HepG2 (cell line): ENCODE data around the gene MBLAC1. TPM values are rescaled to one million over a fixed set of nuclear protein-coding genes. Genes with fewer than 3 reads are reported as not detected.

Experiments
- ARNTL ChIP-seq: sonication (generic); formaldehyde crosslinking; IDR thresholded peaks from 2 replicates; pipeline ENCODE4 v1.4.0; 2020; ENCODE audit warnings: mild to moderate bottlenecking, missing genetic modification reagents
- ATF7 ChIP-seq, 2 experiments: fragments of 450-650 bp in 1 of 2; sonication (generic) in 1 of 2; formaldehyde crosslinking in 1 of 2; IDR thresholded peaks; 2 replicates each; pipeline versions ENCODE4 v1.4.0 to v1.6.1; 2016 to 2020; ENCODE audit warnings: antibody characterized with exemption in 1 of 2, mild to moderate bottlenecking in 1 of 2, missing genetic modification reagents in 1 of 2
- CAMTA2 ChIP-seq: sonication (generic); formaldehyde crosslinking; IDR thresholded peaks from 2 replicates; pipeline ENCODE4 v1.4.0; 2020; ENCODE audit warnings: mild to moderate bottlenecking, missing genetic modification reagents, borderline replicate concordance
- CCAR2 ChIP-seq: fragments of 200-400 bp; formaldehyde crosslinking; optimal IDR thresholded peaks from 2 replicates; pipeline ENCODE3; 2018; ENCODE audit warnings: low read depth, mild to moderate bottlenecking, low read length, moderate library complexity
- HMG20B ChIP-seq: conservative IDR thresholded peaks from 2 replicates; pipeline ENCODE4 v1.6.1; 2016; ENCODE audit warnings: missing genetic modification reagents, missing compliant biosample characterization
- ISL2 ChIP-seq: sonication (generic); formaldehyde crosslinking; IDR thresholded peaks from 2 replicates; pipeline ENCODE4 v1.5.0; 2020; ENCODE audit warnings: missing genetic modification reagents
- MZF1 ChIP-seq: sonication (generic); formaldehyde crosslinking; IDR thresholded peaks from 2 replicates; pipeline ENCODE4 v1.8.1; 2023; ENCODE audit warnings: mild to moderate bottlenecking, missing genetic modification reagents, borderline replicate concordance
- NFE2 ChIP-seq: sonication (generic); formaldehyde crosslinking; IDR thresholded peaks from 2 replicates; pipeline ENCODE4 v1.4.0; 2020; ENCODE audit warnings: missing genetic modification reagents
- PCBP1 ChIP-seq: fragments of 200-400 bp; formaldehyde crosslinking; IDR thresholded peaks from 2 replicates; pipeline ENCODE4 v1.6.1; 2017; ENCODE audit warnings: mild to moderate bottlenecking, low read depth, low read length, borderline replicate concordance
- POGZ ChIP-seq: sonication (generic); formaldehyde crosslinking; IDR thresholded peaks from 2 replicates; pipeline ENCODE4 v1.4.0; 2020; ENCODE audit warnings: mild to moderate bottlenecking, missing genetic modification reagents
- SATB2 ChIP-seq: sonication (generic); formaldehyde crosslinking; IDR thresholded peaks from 2 replicates; pipeline ENCODE4 v1.5.0; 2020; ENCODE audit warnings: missing genetic modification reagents
- SCMH1 ChIP-seq: sonication (generic); formaldehyde crosslinking; IDR thresholded peaks from 2 replicates; pipeline ENCODE4 v1.9.0; 2021; ENCODE audit warnings: missing genetic modification reagents, mild to moderate bottlenecking, borderline replicate concordance
- TRIM22 ChIP-seq: fragments of 450-650 bp; IDR thresholded peaks from 2 replicates; pipeline ENCODE4 v1.6.1; 2017
- XBP1 ChIP-seq: sonication (generic); formaldehyde crosslinking; IDR thresholded peaks from 2 replicates; pipeline ENCODE4 v1.5.0; 2020; ENCODE audit warnings: missing genetic modification reagents
- YEATS2 ChIP-seq: sonication (generic); formaldehyde crosslinking; IDR thresholded peaks from 2 replicates; pipeline ENCODE4 v1.4.0; 2020; ENCODE audit warnings: missing genetic modification reagents, borderline replicate concordance
- ZBTB21 ChIP-seq: sonication (generic); formaldehyde crosslinking; IDR thresholded peaks from 2 replicates; pipeline ENCODE4 v1.4.0; 2020; ENCODE audit warnings: missing genetic modification reagents
- ZFP90 ChIP-seq: sonication (generic); formaldehyde crosslinking; IDR thresholded peaks from 2 replicates; pipeline ENCODE4 v1.8.0; 2022; ENCODE audit warnings: missing genetic modification reagents, mild to moderate bottlenecking, inconsistent platforms, borderline replicate concordance
- ZMAT5 ChIP-seq: sonication (generic); formaldehyde crosslinking; IDR thresholded peaks from 2 replicates; pipeline ENCODE4 v1.5.0; 2020; ENCODE audit warnings: mild to moderate bottlenecking, low read depth, missing genetic modification reagents, borderline replicate concordance
- ZNF235 ChIP-seq: sonication (generic); formaldehyde crosslinking; IDR thresholded peaks from 2 replicates; pipeline ENCODE4 v1.8.1; 2023; ENCODE audit warnings: mild to moderate bottlenecking, missing genetic modification reagents, borderline replicate concordance
- ZNF274 ChIP-seq: sonication (generic); formaldehyde crosslinking; IDR thresholded peaks from 2 replicates; pipeline ENCODE4 v1.5.1; 2020; ENCODE audit warnings: mild to moderate bottlenecking, missing genetic modification reagents
- ZNF33A ChIP-seq: sonication (generic); formaldehyde crosslinking; IDR thresholded peaks from 2 replicates; pipeline ENCODE4 v1.5.1; 2020; ENCODE audit warnings: missing genetic modification reagents, mild to moderate bottlenecking, moderate library complexity, borderline replicate concordance
- ZNF414 ChIP-seq: sonication (generic); formaldehyde crosslinking; IDR thresholded peaks from 2 replicates; pipeline ENCODE4 v1.5.0; 2020; ENCODE audit warnings: missing genetic modification reagents
- ZNF468 ChIP-seq: sonication (generic); formaldehyde crosslinking; IDR thresholded peaks from 2 replicates; pipeline ENCODE4 v1.8.0; 2022; ENCODE audit warnings: mild to moderate bottlenecking, moderate library complexity, missing genetic modification reagents
- ZNF605 ChIP-seq: sonication (generic); formaldehyde crosslinking; IDR thresholded peaks from 2 replicates; pipeline ENCODE4 v1.8.0; 2022; ENCODE audit warnings: mild to moderate bottlenecking, missing genetic modification reagents
- ZNF775 ChIP-seq: sonication (generic); formaldehyde crosslinking; IDR thresholded peaks from 2 replicates; pipeline ENCODE4 v1.4.0; 2020; ENCODE audit warnings: missing genetic modification reagents, mild to moderate bottlenecking, moderate library complexity, borderline replicate concordance
- polyA plus RNA-seq, 8 experiments: library from polyadenylated mRNA; depleted of rRNA in 3 of 8; stranded (reverse) in 7 of 8; unstranded in 1 of 8; fragments of >200 nt; fragmentation: Illumina TruSeq in 4 of 8; extraction: Trizol in 4 of 8; gene quantifications; 2 replicates each; pipeline versions ENCODE4 v1.2.1 to v1.2.3, GENCODE V29; 2011 to 2016; ENCODE audit warnings: low read depth in 4 of 8, missing spikeins in 1 of 8, mixed read lengths in 1 of 8; ENCODE audit not compliant: insufficient read depth in 1 of 8
- total RNA-seq, 5 experiments: library from RNA; depleted of rRNA; stranded (reverse); fragments of >200 nt; fragmentation: Illumina TruSeq; extraction: Trizol; gene quantifications; 2 replicates each; pipeline ENCODE4 v1.2.3, GENCODE V29; 2016; ENCODE audit warnings: low read depth in 1 of 5
- TF ChIP-seq, protein P1 (sequence below): sonication (generic); formaldehyde crosslinking; IDR thresholded peaks from 2 replicates; pipeline ENCODE4 v1.5.1; 2020; ENCODE audit warnings: missing genetic modification reagents, mild to moderate bottlenecking, borderline replicate concordance

Gene MBLAC1
- total and polyA plus RNA-seq, 2 of the 13 experiments (the other 11 are each of a cell fraction or from before 2014, with no cell fraction given), result 0.79 to 2.1 TPM

- TF ChIP-seq TRIM22 (no peak), ZBTB21 (CRISPR knock-in tag) (no peak), SATB2 (CRISPR knock-in tag) (no peak), ZNF33A (CRISPR knock-in tag) (no peak), CCAR2 (no peak), ZNF235 (CRISPR knock-in tag) (no peak), ZNF414 (no peak), YEATS2 (CRISPR knock-in tag) (no peak), ZNF274 (CRISPR knock-in tag) (0 out of 2 replicates have a peak, but pooled peaks have one; percentile 37), ISL2 (CRISPR knock-in tag) (peak; percentile 40; the same call in 1 of the 2 replicates), POGZ (CRISPR knock-in tag) (no peak), ZFP90 (CRISPR knock-in tag) (no peak), ATF7 (IDR thresholded peaks at IDR 0.05) (no peak), ATF7 (CRISPR knock-in tag; IDR thresholded peaks at IDR 0.05) (no peak), ZNF468 (CRISPR knock-in tag) (no peak), CAMTA2 (CRISPR knock-in tag) (no peak), SCMH1 (CRISPR knock-in tag) (no peak), NFE2 (CRISPR knock-in tag) (no peak), ZNF605 (CRISPR knock-in tag) (peak; percentile 18; the same call in 1 of the 2 replicates), MZF1 (CRISPR knock-in tag) (no peak), PCBP1 (no peak), ZMAT5 (no peak), ZNF775 (CRISPR knock-in tag) (no peak), ARNTL (CRISPR knock-in tag) (0 out of 2 replicates have a peak, but pooled peaks have one; percentile 24), XBP1 (no peak), HMG20B (CRISPR knock-in tag) (no peak)
- TF ChIP-seq, protein P1, sequence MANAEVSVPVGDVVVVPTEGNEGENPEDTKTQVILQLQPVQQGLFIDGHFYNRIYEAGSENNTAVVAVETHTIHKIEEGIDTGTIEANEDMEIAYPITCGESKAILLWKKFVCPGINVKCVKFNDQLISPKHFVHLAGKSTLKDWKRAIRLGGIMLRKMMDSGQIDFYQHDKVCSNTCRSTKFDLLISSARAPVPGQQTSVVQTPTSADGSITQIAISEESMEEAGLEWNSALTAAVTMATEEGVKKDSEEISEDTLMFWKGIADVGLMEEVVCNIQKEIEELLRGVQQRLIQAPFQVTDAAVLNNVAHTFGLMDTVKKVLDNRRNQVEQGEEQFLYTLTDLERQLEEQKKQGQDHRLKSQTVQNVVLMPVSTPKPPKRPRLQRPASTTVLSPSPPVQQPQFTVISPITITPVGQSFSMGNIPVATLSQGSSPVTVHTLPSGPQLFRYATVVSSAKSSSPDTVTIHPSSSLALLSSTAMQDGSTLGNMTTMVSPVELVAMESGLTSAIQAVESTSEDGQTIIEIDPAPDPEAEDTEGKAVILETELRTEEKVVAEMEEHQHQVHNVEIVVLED, result 0 out of 2 replicates have a peak, but pooled peaks have one; percentile 13
Measured at GRCh38 chr7:100079024-100079560, 47.7 kb upstream of the MBLAC1 start (continued).
